Measurements from ENCODE around the gene CENPA. TPM values are rescaled to one million over a fixed set of nuclear protein-coding genes. Genes with fewer than 3 reads are reported as not detected.
A peak's percentile ranks its signal among the peaks of the same experiment; 100 is the strongest.

The CENPA gene
- total and polyA plus RNA-seq, 2 of the 13 experiments (the other 11 are each of a cell fraction or from before 2014, with no cell fraction given): 28.5 to 38.5 TPM

DNA sequence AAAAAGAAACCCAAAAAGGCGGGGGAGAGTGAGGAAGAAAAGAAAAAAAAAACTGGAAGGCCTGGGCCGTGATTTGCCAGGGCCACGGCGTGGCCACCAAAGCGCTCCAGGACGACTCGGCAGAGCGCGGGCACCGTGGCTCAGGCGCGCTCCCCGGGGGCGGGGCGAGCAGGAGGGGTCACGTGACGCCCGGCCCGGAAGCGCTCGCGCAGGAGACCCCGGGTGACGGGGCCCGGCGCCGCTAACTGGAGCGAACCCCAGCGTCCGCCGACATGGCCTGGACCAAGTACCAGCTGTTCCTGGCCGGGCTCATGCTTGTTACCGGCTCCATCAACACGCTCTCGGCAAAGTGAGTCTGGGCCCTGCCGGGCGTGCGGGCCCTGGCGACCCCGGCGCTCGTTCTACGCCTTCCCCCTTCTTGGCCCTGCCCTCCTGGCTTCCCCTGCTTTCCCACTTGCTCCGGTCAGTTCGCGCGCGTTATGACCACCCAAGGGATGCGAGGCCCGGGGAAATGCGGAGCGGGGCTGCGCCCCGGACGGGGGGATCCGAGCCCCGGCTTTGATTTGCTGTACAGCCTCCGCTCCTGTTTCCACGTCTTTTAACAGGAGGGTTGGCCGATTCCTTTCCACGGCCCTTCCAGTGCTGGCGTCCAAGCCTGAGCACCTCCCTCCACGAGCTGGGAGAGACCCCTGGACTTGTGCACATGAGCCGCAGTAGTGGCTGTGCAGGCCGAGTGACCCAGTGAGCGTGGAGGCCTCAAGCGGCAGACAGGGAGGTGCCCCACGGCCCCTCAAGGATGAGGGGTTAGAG, 21.6 kb upstream of the CENPA start, which contains the start of gene SLC35F6 (continued):
- peak; percentile 77; the same call in 1 of the 2 replicates for TF ChIP-seq ZFP41 (CRISPR knock-in tag; IDR thresholded peaks at IDR 0.05; ENCODE audit: borderline replicate concordance)
- no peak for TF ChIP-seq RFX5 (IDR thresholded peaks at IDR 0.05; ENCODE audit: low read depth, low read length)
- TF ChIP-seq ZKSCAN8 (CRISPR knock-in tag; IDR thresholded peaks at IDR 0.05; ENCODE audit: borderline replicate concordance): no peak; the same call in 1 of the 2 replicates
- 0 out of 2 replicates have a peak, but pooled peaks have one; percentile 62 for TF ChIP-seq IRF2 (CRISPR knock-in tag; IDR thresholded peaks at IDR 0.05)
- TF ChIP-seq, protein P1, sequence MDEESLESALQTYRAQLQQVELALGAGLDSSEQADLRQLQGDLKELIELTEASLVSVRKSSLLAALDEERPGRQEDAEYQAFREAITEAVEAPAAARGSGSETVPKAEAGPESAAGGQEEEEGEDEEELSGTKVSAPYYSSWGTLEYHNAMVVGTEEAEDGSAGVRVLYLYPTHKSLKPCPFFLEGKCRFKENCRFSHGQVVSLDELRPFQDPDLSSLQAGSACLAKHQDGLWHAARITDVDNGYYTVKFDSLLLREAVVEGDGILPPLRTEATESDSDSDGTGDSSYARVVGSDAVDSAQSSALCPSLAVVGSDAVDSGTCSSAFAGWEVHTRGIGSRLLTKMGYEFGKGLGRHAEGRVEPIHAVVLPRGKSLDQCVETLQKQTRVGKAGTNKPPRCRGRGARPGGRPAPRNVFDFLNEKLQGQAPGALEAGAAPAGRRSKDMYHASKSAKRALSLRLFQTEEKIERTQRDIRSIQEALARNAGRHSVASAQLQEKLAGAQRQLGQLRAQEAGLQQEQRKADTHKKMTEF (CRISPR knock-in tag; IDR thresholded peaks at IDR 0.05): peak; percentile 94
- TF ChIP-seq ZNF331 (CRISPR knock-in tag; IDR thresholded peaks at IDR 0.05): peak; percentile 77
- TF ChIP-seq SCMH1 (CRISPR knock-in tag; IDR thresholded peaks at IDR 0.05; ENCODE audit: borderline replicate concordance): no peak
- 0 out of 2 replicates have a peak, but pooled peaks have one; percentile 74 for TF ChIP-seq ZSCAN30 (CRISPR knock-in tag; IDR thresholded peaks at IDR 0.05)
- 0 out of 2 replicates have a peak, but pooled peaks have one; percentile 19 for TF ChIP-seq ZNF337 (CRISPR knock-in tag; IDR thresholded peaks at IDR 0.05; ENCODE audit: borderline replicate concordance, low read depth)
- TF ChIP-seq SP1 (IDR thresholded peaks at IDR 0.05): no peak
- TF ChIP-seq SP1 (CRISPR knock-in tag; IDR thresholded peaks at IDR 0.05): peak; percentile 81
- TF ChIP-seq JDP2 (CRISPR knock-in tag; IDR thresholded peaks at IDR 0.05; ENCODE audit: borderline replicate concordance): no peak
- TF ChIP-seq, protein P2, sequence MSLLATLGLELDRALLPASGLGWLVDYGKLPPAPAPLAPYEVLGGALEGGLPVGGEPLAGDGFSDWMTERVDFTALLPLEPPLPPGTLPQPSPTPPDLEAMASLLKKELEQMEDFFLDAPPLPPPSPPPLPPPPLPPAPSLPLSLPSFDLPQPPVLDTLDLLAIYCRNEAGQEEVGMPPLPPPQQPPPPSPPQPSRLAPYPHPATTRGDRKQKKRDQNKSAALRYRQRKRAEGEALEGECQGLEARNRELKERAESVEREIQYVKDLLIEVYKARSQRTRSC (CRISPR knock-in tag; IDR thresholded peaks at IDR 0.05; ENCODE audit: low read depth): no peak
- TF ChIP-seq SRY (CRISPR knock-in tag; IDR thresholded peaks at IDR 0.05): peak; percentile 72; the same call in 1 of the 2 replicates
- peak; percentile 26 for TF ChIP-seq PHF5A (CRISPR knock-in tag; IDR thresholded peaks at IDR 0.05; ENCODE audit: low read depth, unreplicated experiment)
- TF ChIP-seq ZNF83 (CRISPR knock-in tag; IDR thresholded peaks at IDR 0.05; ENCODE audit: borderline replicate concordance): no peak; the same call in 1 of the 2 replicates
- TF ChIP-seq, protein P3, sequence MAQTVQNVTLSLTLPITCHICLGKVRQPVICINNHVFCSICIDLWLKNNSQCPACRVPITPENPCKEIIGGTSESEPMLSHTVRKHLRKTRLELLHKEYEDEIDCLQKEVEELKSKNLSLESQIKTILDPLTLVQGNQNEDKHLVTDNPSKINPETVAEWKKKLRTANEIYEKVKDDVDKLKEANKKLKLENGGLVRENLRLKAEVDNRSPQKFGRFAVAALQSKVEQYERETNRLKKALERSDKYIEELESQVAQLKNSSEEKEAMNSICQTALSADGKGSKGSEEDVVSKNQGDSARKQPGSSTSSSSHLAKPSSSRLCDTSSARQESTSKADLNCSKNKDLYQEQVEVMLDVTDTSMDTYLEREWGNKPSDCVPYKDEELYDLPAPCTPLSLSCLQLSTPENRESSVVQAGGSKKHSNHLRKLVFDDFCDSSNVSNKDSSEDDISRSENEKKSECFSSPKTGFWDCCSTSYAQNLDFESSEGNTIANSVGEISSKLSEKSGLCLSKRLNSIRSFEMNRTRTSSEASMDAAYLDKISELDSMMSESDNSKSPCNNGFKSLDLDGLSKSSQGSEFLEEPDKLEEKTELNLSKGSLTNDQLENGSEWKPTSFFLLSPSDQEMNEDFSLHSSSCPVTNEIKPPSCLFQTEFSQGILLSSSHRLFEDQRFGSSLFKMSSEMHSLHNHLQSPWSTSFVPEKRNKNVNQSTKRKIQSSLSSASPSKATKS (CRISPR knock-in tag; IDR thresholded peaks at IDR 0.05): no peak
- TF ChIP-seq, protein P4, sequence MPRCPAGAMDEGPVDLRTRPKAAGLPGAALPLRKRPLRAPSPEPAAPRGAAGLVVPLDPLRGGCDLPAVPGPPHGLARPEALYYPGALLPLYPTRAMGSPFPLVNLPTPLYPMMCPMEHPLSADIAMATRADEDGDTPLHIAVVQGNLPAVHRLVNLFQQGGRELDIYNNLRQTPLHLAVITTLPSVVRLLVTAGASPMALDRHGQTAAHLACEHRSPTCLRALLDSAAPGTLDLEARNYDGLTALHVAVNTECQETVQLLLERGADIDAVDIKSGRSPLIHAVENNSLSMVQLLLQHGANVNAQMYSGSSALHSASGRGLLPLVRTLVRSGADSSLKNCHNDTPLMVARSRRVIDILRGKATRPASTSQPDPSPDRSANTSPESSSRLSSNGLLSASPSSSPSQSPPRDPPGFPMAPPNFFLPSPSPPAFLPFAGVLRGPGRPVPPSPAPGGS (CRISPR knock-in tag; IDR thresholded peaks at IDR 0.05): peak; percentile 91
- TF ChIP-seq, protein P5, sequence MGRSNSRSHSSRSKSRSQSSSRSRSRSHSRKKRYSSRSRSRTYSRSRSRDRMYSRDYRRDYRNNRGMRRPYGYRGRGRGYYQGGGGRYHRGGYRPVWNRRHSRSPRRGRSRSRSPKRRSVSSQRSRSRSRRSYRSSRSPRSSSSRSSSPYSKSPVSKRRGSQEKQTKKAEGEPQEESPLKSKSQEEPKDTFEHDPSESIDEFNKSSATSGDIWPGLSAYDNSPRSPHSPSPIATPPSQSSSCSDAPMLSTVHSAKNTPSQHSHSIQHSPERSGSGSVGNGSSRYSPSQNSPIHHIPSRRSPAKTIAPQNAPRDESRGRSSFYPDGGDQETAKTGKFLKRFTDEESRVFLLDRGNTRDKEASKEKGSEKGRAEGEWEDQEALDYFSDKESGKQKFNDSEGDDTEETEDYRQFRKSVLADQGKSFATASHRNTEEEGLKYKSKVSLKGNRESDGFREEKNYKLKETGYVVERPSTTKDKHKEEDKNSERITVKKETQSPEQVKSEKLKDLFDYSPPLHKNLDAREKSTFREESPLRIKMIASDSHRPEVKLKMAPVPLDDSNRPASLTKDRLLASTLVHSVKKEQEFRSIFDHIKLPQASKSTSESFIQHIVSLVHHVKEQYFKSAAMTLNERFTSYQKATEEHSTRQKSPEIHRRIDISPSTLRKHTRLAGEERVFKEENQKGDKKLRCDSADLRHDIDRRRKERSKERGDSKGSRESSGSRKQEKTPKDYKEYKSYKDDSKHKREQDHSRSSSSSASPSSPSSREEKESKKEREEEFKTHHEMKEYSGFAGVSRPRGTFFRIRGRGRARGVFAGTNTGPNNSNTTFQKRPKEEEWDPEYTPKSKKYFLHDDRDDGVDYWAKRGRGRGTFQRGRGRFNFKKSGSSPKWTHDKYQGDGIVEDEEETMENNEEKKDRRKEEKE (IDR thresholded peaks at IDR 0.05): no peak
- peak; percentile 91 for TF ChIP-seq ZSCAN31 (CRISPR knock-in tag; IDR thresholded peaks at IDR 0.05; ENCODE audit: low read depth)
- no peak; the same call in 1 of the 2 replicates for TF ChIP-seq ZNF879 (CRISPR knock-in tag; IDR thresholded peaks at IDR 0.05)

Data from HepG2 (cell line).